HFFc6 (cell line): ENCODE measurements around the gene ATP2B2. TPM values are rescaled to one million over a fixed set of nuclear protein-coding genes. Genes with fewer than 3 reads are reported as not detected.

ENCODE experiments used
- DNase-seq: peaks from one replicate; pipeline ENCODE4 v3.0.0-alpha.2; 2018
- H3K27ac Mint-ChIP-seq: 2 replicates; pipeline ENCODE4 v1.8.0; 2020; ENCODE audit warnings: mild to moderate bottlenecking, mixed read lengths
- H3K27me3 Mint-ChIP-seq: 2 replicates; pipeline ENCODE4 v1.8.0; 2021; ENCODE audit warnings: mild to moderate bottlenecking, moderate library complexity, mixed read lengths; ENCODE audit not compliant: insufficient read depth
- H3K36me3 Mint-ChIP-seq: 2 replicates; pipeline ENCODE4 v1.8.0; 2021; ENCODE audit warnings: low read depth, mixed read lengths
- H3K4me1 Mint-ChIP-seq: 2 replicates; pipeline ENCODE4 v1.8.0; 2020; ENCODE audit warnings: low read depth, mixed read lengths
- H3K4me3 Mint-ChIP-seq: 2 replicates; pipeline ENCODE4 v1.8.0; 2020; ENCODE audit warnings: mild to moderate bottlenecking, moderate library complexity, mixed read lengths
- H3K9me3 Mint-ChIP-seq: 2 replicates; pipeline ENCODE4 v1.8.0; 2020; ENCODE audit warnings: mild to moderate bottlenecking, mixed read lengths
- total RNA-seq, 6 experiments: library from RNA; stranded (reverse); fragmentation: NEBNext Ultra II Directional; extraction: Animal tissue kit (Norgen Biotek cat#: 25700); gene quantifications; 2 replicates in 1 of 6; 3 replicates in 5 of 6; pipeline ENCODE4 v1.2.3, GENCODE V29; 2021
- TF ChIP-seq, protein P1 (sequence below): fragments of 200-600 bp; sonication (generic); IDR thresholded peaks from 2 replicates; pipeline ENCODE4 v1.5.0; 2021; ENCODE audit warnings: antibody characterized with exemption, mild to moderate bottlenecking

Gene ATP2B2
- total RNA-seq, 6 experiments from 2014 or later = not detected

DNA sequence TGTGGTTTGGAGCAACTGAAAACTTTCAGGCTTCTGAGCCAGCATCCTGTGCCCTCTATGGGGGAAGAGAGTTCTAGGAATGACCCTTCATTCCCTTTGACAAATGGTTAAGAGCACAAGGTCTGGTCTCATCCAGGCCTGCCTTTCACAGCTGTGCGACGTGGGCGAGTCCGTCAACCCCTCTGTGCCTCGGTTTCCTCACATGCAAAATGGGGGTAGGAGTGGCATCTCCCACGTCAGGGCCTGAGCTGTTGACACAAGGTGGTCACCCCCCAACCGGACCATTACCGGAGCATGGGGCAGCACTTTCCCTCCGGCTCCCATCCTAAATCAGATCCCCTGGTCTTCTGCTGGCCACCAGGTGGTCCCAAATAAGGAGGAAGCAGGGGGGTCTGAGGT, 70.4 kb downstream of the ATP2B2 start:
- Mint-ChIP-seq H3K36me3 (no peaks in the 10 kb centered on the region), H3K27ac (no peak overlapping the region), H3K4me1 (peaks cover 32% of the 10 kb centered on the region), H3K27me3 (peaks cover 14% of the 10 kb centered on the region), H3K4me3 (no peak overlapping the region), H3K9me3 (no peaks in the 10 kb centered on the region)
- TF ChIP-seq, protein P1, sequence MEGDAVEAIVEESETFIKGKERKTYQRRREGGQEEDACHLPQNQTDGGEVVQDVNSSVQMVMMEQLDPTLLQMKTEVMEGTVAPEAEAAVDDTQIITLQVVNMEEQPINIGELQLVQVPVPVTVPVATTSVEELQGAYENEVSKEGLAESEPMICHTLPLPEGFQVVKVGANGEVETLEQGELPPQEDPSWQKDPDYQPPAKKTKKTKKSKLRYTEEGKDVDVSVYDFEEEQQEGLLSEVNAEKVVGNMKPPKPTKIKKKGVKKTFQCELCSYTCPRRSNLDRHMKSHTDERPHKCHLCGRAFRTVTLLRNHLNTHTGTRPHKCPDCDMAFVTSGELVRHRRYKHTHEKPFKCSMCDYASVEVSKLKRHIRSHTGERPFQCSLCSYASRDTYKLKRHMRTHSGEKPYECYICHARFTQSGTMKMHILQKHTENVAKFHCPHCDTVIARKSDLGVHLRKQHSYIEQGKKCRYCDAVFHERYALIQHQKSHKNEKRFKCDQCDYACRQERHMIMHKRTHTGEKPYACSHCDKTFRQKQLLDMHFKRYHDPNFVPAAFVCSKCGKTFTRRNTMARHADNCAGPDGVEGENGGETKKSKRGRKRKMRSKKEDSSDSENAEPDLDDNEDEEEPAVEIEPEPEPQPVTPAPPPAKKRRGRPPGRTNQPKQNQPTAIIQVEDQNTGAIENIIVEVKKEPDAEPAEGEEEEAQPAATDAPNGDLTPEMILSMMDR = no peak
- no peak for DNase-seq

GRCh38 chr3:10434144-10434937, 71.0 kb downstream of the ATP2B2 start:
- Mint-ChIP-seq H3K4me3 (no peak overlapping the region), H3K27me3 (peaks cover 14% of the 10 kb centered on the region), H3K27ac (no peak overlapping the region), H3K9me3 (no peaks in the 10 kb centered on the region), H3K4me1 (peaks cover 32% of the 10 kb centered on the region), H3K36me3 (no peaks in the 10 kb centered on the region)
- no peak for DNase-seq
- TF ChIP-seq, protein P1 = no peak

GRCh38 chr3:10432931-10433330, 72.5 kb downstream of the ATP2B2 start:
- no peak overlapping the region for H3K4me3 Mint-ChIP-seq

GRCh38 chr3:10432156-10432845, 73.1 kb downstream of the ATP2B2 start:
- H3K36me3 Mint-ChIP-seq = no peaks in the 10 kb centered on the region
- TF ChIP-seq, protein P1 = no peak
- H3K9me3 Mint-ChIP-seq = no peaks in the 10 kb centered on the region
- DNase-seq = no peak
- no peak overlapping the region for H3K27ac Mint-ChIP-seq
- H3K4me3 Mint-ChIP-seq = no peak overlapping the region
- peaks cover 18% of the 10 kb centered on the region for H3K27me3 Mint-ChIP-seq
- peaks cover 24% of the 10 kb centered on the region for H3K4me1 Mint-ChIP-seq

More at GRCh38 chr3:10432931-10433330, 72.5 kb downstream of the ATP2B2 start:
- Mint-ChIP-seq H3K27ac (no peak overlapping the region), H3K36me3 (no peaks in the 10 kb centered on the region), H3K27me3 (peaks cover 18% of the 10 kb centered on the region), H3K9me3 (no peaks in the 10 kb centered on the region), H3K4me1 (peaks cover 30% of the 10 kb centered on the region)
- DNase-seq = no peak
- TF ChIP-seq, protein P1 = no peak

- Mint-ChIP-seq H3K27ac (no peak overlapping the region), H3K36me3 (no peaks in the 10 kb centered on the region), H3K4me3 (no peak overlapping the region), H3K27me3 (peaks cover 18% of the 10 kb centered on the region), H3K4me1 (peaks cover 12% of the 10 kb centered on the region), H3K9me3 (no peaks in the 10 kb centered on the region)
- DNase-seq = no peak
- TF ChIP-seq, protein P1 = no peak
Measured at GRCh38 chr3:10430805-10431204, 74.6 kb downstream of the ATP2B2 start.
